HL-60 (cell line): ENCODE data around the gene TULP4.

Experiments used
- CTCF ChIP-seq: IDR thresholded peaks from one replicate; pipeline ENCODE4 v1.5.1; 2011; ENCODE audit warnings: low read length, control low read depth, inconsistent platforms; ENCODE audit not compliant: insufficient read depth
- POLR2AphosphoS5 ChIP-seq: IDR thresholded peaks from 2 replicates; pipeline ENCODE4 v1.6.1; 2012; ENCODE audit warnings: low read depth
- REST ChIP-seq: IDR thresholded peaks from 2 replicates; pipeline ENCODE4 v1.6.1; 2012; ENCODE audit warnings: low read depth; ENCODE audit not compliant: insufficient replicate concordance

- TF ChIP-seq POLR2AphosphoS5 (no peak), CTCF (no peak), REST (no peak)
Measured at GRCh38 chr6:158408013-158408412, 95.7 kb downstream of the TULP4 start.
